Astrocyte (in vitro differentiated cells and primary cell): Measurements from ENCODE around the gene SNAI1. TPM values are rescaled to one million over a fixed set of nuclear protein-coding genes. Genes with fewer than 3 reads are reported as not detected.
"Not testable (repeated sequence)": the region's sequence is repeated elsewhere in the genome, so short reads cannot be mapped to it uniquely, and the experiment has no call there.

ENCODE experiments used
- DNase-seq: peaks from one replicate; pipeline ENCODE4 v3.0.0-alpha.2; 2010; ENCODE audit warnings: low read depth
- FAIRE-seq: peaks from 2 replicates; lab custom pipeline; 2011; peaks lifted over from hg19 to GRCh38; lab: Jason Lieb, UNC
- H2AFZ ChIP-seq: 2 replicates; pipeline ENCODE4 v1.6.0; 2012; ENCODE audit warnings: low read depth, low read length, inconsistent platforms
- H3K27ac ChIP-seq: 2 replicates; pipeline ENCODE4 v1.5.1; 2011; ENCODE audit warnings: low read depth, low read length, inconsistent platforms
- H3K27me3 ChIP-seq: 2 replicates; pipeline ENCODE4 v1.6.0; 2011; ENCODE audit warnings: low read length, inconsistent platforms; ENCODE audit not compliant: insufficient read depth
- H3K36me3 ChIP-seq: 2 replicates; pipeline ENCODE4 v1.5.1; 2011; ENCODE audit warnings: low read length, inconsistent platforms; ENCODE audit not compliant: insufficient read depth
- H3K4me1 ChIP-seq: 2 replicates; pipeline ENCODE4 v1.5.1; 2011; ENCODE audit warnings: low read length, inconsistent platforms; ENCODE audit not compliant: insufficient read depth
- H3K4me2 ChIP-seq: 2 replicates; pipeline ENCODE4 v1.6.0; 2012; ENCODE audit warnings: low read length, inconsistent platforms
- H3K4me3 ChIP-seq: 2 replicates; pipeline ENCODE4 v1.5.1; 2011; ENCODE audit warnings: low read depth, mild to moderate bottlenecking, low read length, inconsistent platforms; ENCODE audit not compliant: insufficient read depth
- H3K79me2 ChIP-seq: 2 replicates; pipeline ENCODE4 v1.6.0; 2012; ENCODE audit warnings: mild to moderate bottlenecking, low read length, inconsistent platforms; ENCODE audit not compliant: insufficient read depth
- H3K9ac ChIP-seq: 2 replicates; pipeline ENCODE4 v1.6.0; 2012; ENCODE audit warnings: mild to moderate bottlenecking, low read length, inconsistent platforms
- H3K9me3 ChIP-seq: 2 replicates; pipeline ENCODE4 v1.5.1; 2012; ENCODE audit warnings: low read depth, mild to moderate bottlenecking, low read length, inconsistent platforms; ENCODE audit not compliant: insufficient read depth
- H4K20me1 ChIP-seq: 2 replicates; pipeline ENCODE4 v1.6.0; 2012; ENCODE audit warnings: low read length, inconsistent platforms; ENCODE audit not compliant: insufficient read depth
- H3K27ac Mint-ChIP-seq: one replicate; pipeline ENCODE4 v1.8.0; 2021; ENCODE audit warnings: mild to moderate bottlenecking, mixed read lengths; ENCODE audit not compliant: unreplicated experiment
- H3K27me3 Mint-ChIP-seq: one replicate; pipeline ENCODE4 v1.8.0; 2021; ENCODE audit warnings: low read depth, mixed read lengths; ENCODE audit not compliant: unreplicated experiment
- H3K36me3 Mint-ChIP-seq: one replicate; pipeline ENCODE4 v1.8.0; 2021; ENCODE audit warnings: low read depth, mixed read lengths; ENCODE audit not compliant: unreplicated experiment
- H3K4me1 Mint-ChIP-seq: one replicate; pipeline ENCODE4 v1.8.0; 2021; ENCODE audit warnings: low read depth, mixed read lengths; ENCODE audit not compliant: unreplicated experiment
- H3K4me3 Mint-ChIP-seq: one replicate; pipeline ENCODE4 v1.8.0; 2021; ENCODE audit warnings: mild to moderate bottlenecking, moderate library complexity, mixed read lengths; ENCODE audit not compliant: unreplicated experiment
- H3K9me3 Mint-ChIP-seq: one replicate; pipeline ENCODE4 v1.8.0; 2021; ENCODE audit warnings: mild to moderate bottlenecking, mixed read lengths; ENCODE audit not compliant: unreplicated experiment
- CTCF ChIP-seq: IDR thresholded peaks from 2 replicates; pipeline ENCODE4 v1.5.1; 2011; ENCODE audit warnings: low read depth, mild to moderate bottlenecking, inconsistent platforms, low read length, moderate library complexity; ENCODE audit not compliant: insufficient read depth
- EZH2 ChIP-seq: IDR thresholded peaks from 2 replicates; pipeline ENCODE4 v1.6.1; 2012; ENCODE audit warnings: mild to moderate bottlenecking, low read length, inconsistent platforms; ENCODE audit not compliant: insufficient read depth
- total RNA-seq: library from RNA; stranded (reverse); gene quantifications from 2 replicates; pipeline ENCODE4 v1.2.1, GENCODE V29; 2021

SNAI1 gene
- total RNA-seq, 1 donor from 2014 or later, result 9.1 TPM

DNA sequence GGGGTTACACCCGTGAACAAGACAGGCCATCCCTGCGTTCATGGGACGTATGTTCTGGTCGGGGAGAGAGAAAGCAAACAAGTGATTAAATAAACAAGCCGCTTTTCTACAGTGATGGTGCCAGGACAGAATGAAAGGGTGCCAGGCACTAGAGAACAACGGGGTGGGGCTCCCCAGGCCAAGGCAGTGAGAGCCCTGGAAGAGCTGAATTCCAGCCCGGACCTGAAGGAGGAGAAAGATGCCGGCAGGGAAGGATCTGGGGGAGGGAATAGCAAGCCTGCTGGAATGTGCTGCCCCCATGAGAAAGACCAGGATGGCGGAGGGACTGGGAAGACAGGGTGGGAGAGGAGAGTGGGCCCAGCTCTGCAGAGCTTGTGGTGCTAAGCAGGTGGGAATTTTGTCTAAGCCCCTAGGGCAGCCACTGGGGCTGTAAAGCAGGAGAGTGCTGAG is 7.5 kb downstream of the SNAI1 start:
- Mint-ChIP-seq H3K27me3 (no peaks in the 10 kb centered on the region), H3K9me3 (no peaks in the 10 kb centered on the region), H3K36me3 (peaks cover under 1% of the 10 kb centered on the region), H3K4me1 (peaks cover 43% of the 10 kb centered on the region), H3K4me3 (peak overlapping the region; percentile 9), H3K27ac (peak overlapping the region; percentile 49)
- H3K9me3 ChIP-seq, result no peaks in the 10 kb centered on the region
- peak overlapping the region; percentile 74 for H3K4me2 ChIP-seq
- H3K36me3 ChIP-seq, result no peaks in the 10 kb centered on the region
- peak overlapping the region; percentile 60 for H2AFZ ChIP-seq
- peaks cover 25% of the 10 kb centered on the region for H3K79me2 ChIP-seq
- DNase-seq (peak; percentile 25), FAIRE-seq (no peak)
- peaks cover 16% of the 10 kb centered on the region for H4K20me1 ChIP-seq
- H3K4me3 ChIP-seq, result no peak overlapping the region
- peak overlapping the region; percentile 73 for H3K9ac ChIP-seq
- no peaks in the 10 kb centered on the region for H3K27me3 ChIP-seq
- TF ChIP-seq EZH2, result no peak
- peaks cover 51% of the 10 kb centered on the region for H3K4me1 ChIP-seq
- H3K27ac ChIP-seq, result peak overlapping the region; percentile 82

- H3K27ac ChIP-seq, result no peak overlapping the region
- H3K27me3 ChIP-seq, result no peaks in the 10 kb centered on the region
- H3K9me3 ChIP-seq, result no peaks in the 10 kb centered on the region
- no peak for TF ChIP-seq CTCF
- TF ChIP-seq EZH2, result no peak
- H3K4me1 ChIP-seq, result peaks cover 24% of the 10 kb centered on the region
- Mint-ChIP-seq H3K27me3 (no peaks in the 10 kb centered on the region), H3K36me3 (no peaks in the 10 kb centered on the region), H3K9me3 (no peaks in the 10 kb centered on the region), H3K27ac (no peak overlapping the region), H3K4me1 (peaks cover 23% of the 10 kb centered on the region), H3K4me3 (no peak overlapping the region)
- H3K36me3 ChIP-seq, result no peaks in the 10 kb centered on the region
- no peak overlapping the region for H3K9ac ChIP-seq
- FAIRE-seq (no peak), DNase-seq (no peak)
- no peaks in the 10 kb centered on the region for H3K79me2 ChIP-seq
- no peaks in the 10 kb centered on the region for H4K20me1 ChIP-seq
- H3K4me2 ChIP-seq, result no peak overlapping the region
- H2AFZ ChIP-seq, result no peak overlapping the region
- no peak overlapping the region for H3K4me3 ChIP-seq
These were observed 10.5 kb downstream of the SNAI1 start for GRCh38 chr20:49993301-49993751.

DNA sequence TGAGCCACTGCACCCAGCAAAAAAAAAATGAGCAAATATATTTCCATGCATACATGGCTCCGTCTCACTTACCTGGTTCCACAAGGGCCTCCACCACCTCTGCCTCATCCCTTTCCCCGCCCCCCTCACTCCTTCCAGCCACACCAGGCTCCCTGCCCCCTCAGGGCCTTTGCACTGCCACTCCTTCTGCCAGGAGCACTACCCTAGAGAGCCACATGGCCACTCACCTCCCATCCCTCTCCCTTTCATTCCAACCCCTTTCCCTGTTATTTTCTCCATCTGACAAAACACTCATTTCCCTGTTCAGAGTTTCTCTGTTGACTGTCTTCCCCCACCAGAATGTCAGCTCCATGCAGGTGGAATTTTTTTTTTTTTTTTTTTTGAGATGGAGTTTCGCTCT is 12.8 kb downstream of the SNAI1 start:
- H3K36me3 Mint-ChIP-seq, result no peaks in the 10 kb centered on the region
- no peak for FAIRE-seq
- H3K79me2 ChIP-seq, result no peaks in the 10 kb centered on the region
- H3K9ac ChIP-seq, result no peak overlapping the region
- H3K9me3 ChIP-seq, result no peaks in the 10 kb centered on the region
- H3K4me3 Mint-ChIP-seq, result no peak overlapping the region
- no peaks in the 10 kb centered on the region for H3K27me3 ChIP-seq
- DNase-seq, result no peak
- no peak overlapping the region for H3K4me2 ChIP-seq
- no peaks in the 10 kb centered on the region for H3K9me3 Mint-ChIP-seq
- no peak overlapping the region for H3K4me3 ChIP-seq
- no peak overlapping the region for H3K27ac Mint-ChIP-seq
- no peak overlapping the region for H3K27ac ChIP-seq
- H4K20me1 ChIP-seq, result no peaks in the 10 kb centered on the region
- H3K4me1 ChIP-seq, result peaks cover 1% of the 10 kb centered on the region
- no peaks in the 10 kb centered on the region for H3K36me3 ChIP-seq
- no peak overlapping the region for H2AFZ ChIP-seq
- peaks cover 4% of the 10 kb centered on the region for H3K4me1 Mint-ChIP-seq
- no peaks in the 10 kb centered on the region for H3K27me3 Mint-ChIP-seq
- no peak for TF ChIP-seq CTCF
- no peak for TF ChIP-seq EZH2

DNA sequence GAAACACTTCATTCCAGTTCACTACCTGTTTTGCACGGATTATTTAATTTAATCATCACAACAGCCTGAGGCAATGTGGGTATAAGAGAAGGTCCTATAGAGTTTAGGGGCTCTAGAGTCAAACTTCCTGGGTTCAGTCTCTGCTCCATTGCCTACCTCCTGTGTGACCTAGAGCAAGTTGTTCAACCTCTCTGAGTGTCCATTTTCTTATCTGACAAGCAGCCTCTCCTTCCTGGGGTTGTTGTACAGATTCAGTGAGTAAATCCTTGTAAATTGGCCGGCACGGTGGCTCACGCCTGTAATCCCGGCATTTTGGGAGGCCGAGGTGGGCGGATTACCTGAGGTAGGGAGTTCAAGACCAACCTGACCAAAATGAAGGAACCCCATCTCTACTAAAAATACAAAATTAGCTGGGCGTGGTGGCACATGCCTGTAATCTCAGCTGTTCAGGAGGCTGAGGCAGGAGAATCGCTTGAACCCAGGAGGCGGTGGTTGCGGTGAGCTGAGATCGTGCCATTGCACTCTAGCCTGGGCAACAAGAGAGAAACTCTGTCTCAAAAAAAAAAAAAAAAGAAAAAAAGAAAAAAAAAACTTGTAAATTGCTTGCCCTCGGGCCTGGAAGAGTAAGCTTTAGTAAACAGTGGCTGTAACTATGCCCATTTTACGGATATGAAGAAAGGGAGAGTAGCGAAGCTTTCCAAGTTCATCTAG is 15.9 kb downstream of the SNAI1 start:
- H3K27ac ChIP-seq, DNase-seq, H3K9ac ChIP-seq, H3K36me3 Mint-ChIP-seq, H3K36me3 ChIP-seq, H4K20me1 ChIP-seq, H3K9me3 ChIP-seq, H3K4me1 ChIP-seq, H3K27me3 ChIP-seq, H3K4me2 ChIP-seq, H2AFZ ChIP-seq, H3K27me3 Mint-ChIP-seq, FAIRE-seq, H3K4me3 Mint-ChIP-seq, H3K9me3 Mint-ChIP-seq, H3K79me2 ChIP-seq, H3K27ac Mint-ChIP-seq, H3K4me3 ChIP-seq: not testable (repeated sequence)
- peaks cover 12% of the 10 kb centered on the region for H3K4me1 Mint-ChIP-seq
